GM12891 (cell line): ENCODE results near the gene PRUNE2.

Experiments
- DNase-seq: peaks from one replicate; pipeline ENCODE4 v3.0.0; 2011; ENCODE audit warnings: low spot score; ENCODE audit not compliant: insufficient read length
- FAIRE-seq: peaks from 2 replicates; lab custom pipeline; 2011; peaks lifted over from hg19 to GRCh38; lab: Jason Lieb, UNC
- PAX5 ChIP-seq: IDR thresholded peaks from 2 replicates; pipeline ENCODE4 v1.6.1; 2011; ENCODE audit warnings: low read length, moderate library complexity, mild to moderate bottlenecking; ENCODE audit not compliant: insufficient read depth, severe bottlenecking
- POLR2A ChIP-seq: IDR thresholded peaks from 2 replicates; pipeline ENCODE4 v1.6.1; 2011; ENCODE audit warnings: low read depth, low read length, control low read depth
- POLR2AphosphoS5 ChIP-seq: IDR thresholded peaks from 2 replicates; pipeline ENCODE4 v1.6.1; 2011; ENCODE audit warnings: low read depth, low read length, control low read depth
- POU2F2 ChIP-seq: IDR thresholded peaks from 2 replicates; pipeline ENCODE4 v1.6.1; 2011; ENCODE audit warnings: low read depth, mild to moderate bottlenecking, control low read depth, low read length, moderate library complexity
- SPI1 ChIP-seq: IDR thresholded peaks from 2 replicates; pipeline ENCODE4 v1.6.1; 2011; ENCODE audit warnings: low read depth, low read length, control low read depth
- TAF1 ChIP-seq: IDR thresholded peaks from 2 replicates; pipeline ENCODE4 v1.6.1; 2011; ENCODE audit warnings: low read depth, low read length, control low read depth

PRUNE2 gene

DNA sequence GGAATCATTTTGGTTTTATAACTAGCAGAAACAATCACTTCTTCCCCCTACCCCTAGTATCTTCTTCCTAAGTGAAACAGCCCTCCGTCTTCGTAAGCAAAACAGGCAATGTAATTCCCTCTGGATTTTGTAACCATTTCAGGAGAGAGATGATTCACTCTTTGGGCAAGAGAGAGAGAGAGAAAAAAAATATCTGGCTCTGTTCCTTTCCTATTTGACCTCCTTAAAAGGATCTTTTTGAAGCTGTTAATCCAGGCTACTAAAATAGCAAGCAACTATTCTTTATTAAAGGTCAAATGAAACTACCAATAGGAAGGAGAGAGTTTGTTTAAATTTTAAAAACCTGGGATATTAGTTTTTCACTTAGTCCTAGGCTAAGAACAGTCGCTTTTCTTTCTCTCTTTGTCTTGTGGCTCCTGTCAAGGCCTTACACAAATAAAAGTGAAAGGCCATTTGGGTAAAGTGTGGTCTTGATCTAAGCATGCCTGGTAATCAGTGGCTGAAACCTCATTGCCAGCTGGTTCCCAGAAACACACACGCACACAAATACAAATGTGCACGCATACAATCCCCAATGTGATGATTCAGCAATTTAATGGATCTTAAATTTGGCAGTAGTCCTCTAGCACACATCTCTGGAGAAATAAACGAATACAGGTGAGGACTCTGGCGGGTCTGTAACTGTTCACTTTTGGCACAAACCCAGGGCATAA lies 70.2 kb downstream of the PRUNE2 start:
- DNase-seq (no peak), FAIRE-seq (no peak)
- TF ChIP-seq POLR2AphosphoS5 = no peak

DNA sequence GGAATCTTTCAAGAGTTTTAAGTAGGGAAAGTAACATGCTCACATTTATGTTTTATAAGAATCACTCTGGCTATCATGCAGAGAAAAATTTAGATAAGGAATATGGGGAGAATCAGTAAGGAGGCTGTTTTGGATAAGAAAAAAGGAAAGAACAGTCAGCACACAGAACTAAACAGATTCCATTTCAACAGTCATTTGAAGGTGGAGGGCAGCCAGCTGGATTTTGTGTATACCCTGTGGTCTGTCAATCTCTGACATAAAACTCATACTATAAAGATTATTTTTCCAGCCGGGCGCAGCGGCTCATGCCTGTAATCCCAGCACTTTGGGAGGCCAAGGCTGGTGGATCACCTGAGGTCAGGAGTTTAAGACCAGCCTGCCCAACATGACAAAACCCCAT lies 77.5 kb downstream of the PRUNE2 start:
- DNase-seq = no peak
- no peak for FAIRE-seq
- TF ChIP-seq POLR2A (no peak), SPI1 (no peak), TAF1 (no peak), PAX5 (no peak), POU2F2 (no peak), POLR2AphosphoS5 (no peak)

GRCh38 chr9:76827296-76828080 lies 78.4 kb downstream of the PRUNE2 start:
- no peak for FAIRE-seq
- DNase-seq = no peak
- TF ChIP-seq SPI1 = no peak
- TF ChIP-seq PAX5 = no peak
- TF ChIP-seq TAF1 = no peak
- TF ChIP-seq POLR2AphosphoS5 = no peak
- TF ChIP-seq POLR2A = no peak
- no peak for TF ChIP-seq POU2F2

DNA sequence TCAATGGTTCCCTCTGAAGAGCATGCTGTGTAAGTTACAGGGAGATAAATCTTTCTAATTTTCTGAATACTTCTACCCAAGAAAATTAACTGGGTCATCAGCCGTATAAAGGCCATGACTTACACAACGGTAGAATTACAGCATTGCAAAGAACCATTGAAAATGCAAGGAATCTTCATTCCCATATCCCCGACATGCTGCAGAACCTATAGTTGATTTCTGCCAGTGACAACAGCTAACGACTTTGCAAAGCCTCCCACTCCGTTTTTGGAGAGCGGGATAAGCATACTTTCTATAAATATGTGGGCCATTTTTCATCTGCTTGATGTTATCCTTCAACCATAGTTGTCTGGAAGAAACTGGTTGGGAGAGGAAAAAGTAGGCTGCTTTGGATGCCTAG lies 85.5 kb downstream of the PRUNE2 start:
- FAIRE-seq = no peak
- TF ChIP-seq POU2F2 (no peak), POLR2A (no peak), SPI1 (no peak), POLR2AphosphoS5 (no peak)
- no peak for DNase-seq

DNA sequence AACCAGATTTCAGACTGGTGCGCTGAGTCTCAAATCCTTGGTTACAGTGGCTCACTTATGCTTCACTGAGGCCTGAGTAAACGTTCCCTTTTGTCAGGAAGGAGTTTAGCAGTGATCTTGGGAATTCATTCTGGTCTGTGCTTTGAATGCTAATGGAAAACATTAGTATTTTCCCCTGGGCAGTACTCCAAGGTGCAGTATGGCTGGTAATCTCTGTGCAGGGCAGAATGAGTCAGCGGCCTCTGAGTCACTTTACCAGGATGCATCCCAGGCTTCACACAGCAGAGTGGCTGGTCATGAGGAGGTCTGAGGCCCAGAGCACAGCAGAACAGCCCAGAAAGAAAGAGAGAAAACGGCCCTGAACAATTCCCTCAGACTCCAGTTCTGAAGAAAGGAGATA lies 87.6 kb downstream of the PRUNE2 start:
- TF ChIP-seq POU2F2 (no peak), POLR2A (no peak), PAX5 (no peak), TAF1 (no peak), POLR2AphosphoS5 (no peak)
- FAIRE-seq (no peak), DNase-seq (no peak)

GRCh38 chr9:76817489-76817888 lies 88.4 kb downstream of the PRUNE2 start:
- TF ChIP-seq POLR2AphosphoS5 = no peak
- no peak for TF ChIP-seq POLR2A
- no peak for TF ChIP-seq PAX5
- no peak for TF ChIP-seq TAF1
- no peak for TF ChIP-seq POU2F2
- no peak for TF ChIP-seq SPI1
- no peak for FAIRE-seq
- no peak for DNase-seq

- no peak for TF ChIP-seq POLR2AphosphoS5
- no peak for TF ChIP-seq SPI1
- no peak for TF ChIP-seq TAF1
- TF ChIP-seq POU2F2 = no peak
- no peak for TF ChIP-seq PAX5
- TF ChIP-seq POLR2A = no peak
- FAIRE-seq (no peak), DNase-seq (no peak)
These were observed 93.3 kb downstream of the PRUNE2 start for GRCh38 chr9:76812591-76812990.

GRCh38 chr9:76810377-76810957 lies 95.4 kb downstream of the PRUNE2 start:
- DNase-seq (peak; percentile 19), FAIRE-seq (peak; percentile 80)
- TF ChIP-seq POLR2A (no peak), POLR2AphosphoS5 (no peak), SPI1 (no peak), PAX5 (no peak), TAF1 (no peak), POU2F2 (no peak)

DNA sequence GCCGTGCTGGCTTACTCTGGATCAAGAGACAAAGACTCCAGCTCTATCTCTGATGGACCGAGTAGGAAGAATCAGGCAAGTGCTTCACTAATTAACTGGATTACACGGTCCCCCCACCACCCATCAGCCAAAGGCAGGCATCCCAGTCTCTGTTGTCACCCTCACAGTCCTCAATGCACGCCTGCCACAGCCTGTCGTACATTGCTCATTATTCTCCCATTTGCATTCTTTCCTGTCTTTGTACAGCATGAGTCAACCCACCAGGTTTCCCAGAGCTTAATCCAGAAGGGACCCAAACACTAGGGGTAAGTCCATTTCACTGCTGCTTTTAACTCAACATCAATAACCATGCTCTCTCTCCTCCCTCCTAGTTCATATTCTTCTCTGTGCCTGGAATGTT lies 97.3 kb downstream of the PRUNE2 start:
- FAIRE-seq (no peak), DNase-seq (no peak)
- TF ChIP-seq SPI1 = no peak
- no peak for TF ChIP-seq POLR2A
- TF ChIP-seq POLR2AphosphoS5 = no peak
- no peak for TF ChIP-seq PAX5
- no peak for TF ChIP-seq TAF1
- TF ChIP-seq POU2F2 = no peak

DNA sequence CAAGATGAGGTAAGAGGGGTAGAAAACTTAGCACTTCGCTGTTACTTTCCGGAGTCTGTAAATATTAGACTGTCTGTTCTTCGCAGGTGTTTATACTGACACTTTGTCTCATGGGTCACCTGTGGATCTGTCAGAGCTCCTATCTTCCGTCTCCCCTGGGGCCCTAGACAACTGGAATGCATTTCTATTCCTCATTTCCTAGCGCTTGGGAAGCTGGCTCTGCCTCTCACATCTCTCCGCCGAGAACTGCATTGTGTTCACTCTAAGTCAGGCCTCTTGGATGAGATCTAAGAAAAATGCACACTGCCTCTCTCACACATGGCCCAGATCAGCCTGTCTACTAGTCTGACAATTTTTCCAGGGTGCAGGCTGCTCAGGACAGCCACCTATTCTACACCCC lies 102.2 kb downstream of the PRUNE2 start:
- no peak for FAIRE-seq
- no peak for TF ChIP-seq POU2F2
- TF ChIP-seq POLR2A = no peak
- no peak for TF ChIP-seq POLR2AphosphoS5
- no peak for TF ChIP-seq TAF1
- TF ChIP-seq PAX5 = no peak
- no peak for TF ChIP-seq SPI1
- DNase-seq = no peak
